ENCODE data around the gene FAM120B.

FAM120B gene

GRCh38 chr6:170440437-170440836 is 133.9 kb downstream of the FAM120B start:
- H3K27ac ChIP-seq = peak overlapping the region; percentile 93
- DNase-seq (ENCODE audit: low spot score) = no peak
- ChIA-PET POLR2A (ENCODE audit: low non-redundant PET) (no interaction called here), CTCF (no interaction called here)
- TF ChIP-seq CTCF (conservative IDR thresholded peaks at IDR 0.05; ENCODE audit: low read depth) = no peak

GRCh38 chr6:170441316-170441715 is 134.8 kb downstream of the FAM120B start:
- CTCF ChIA-PET = no interaction called here
- no peak for DNase-seq (ENCODE audit: low spot score)

GRCh38 chr6:170442596-170442995 is 136.0 kb downstream of the FAM120B start:
- DNase-seq (ENCODE audit: low spot score) = no peak
- H3K27ac ChIP-seq = no peak overlapping the region
- TF ChIP-seq CTCF (conservative IDR thresholded peaks at IDR 0.05; ENCODE audit: low read depth) = no peak
- POLR2A ChIA-PET (ENCODE audit: low non-redundant PET) = no interaction called here
- CTCF ChIA-PET = no interaction called here

More at GRCh38 chr6:170441316-170441715, 134.8 kb downstream of the FAM120B start:
- no peak for TF ChIP-seq CTCF (conservative IDR thresholded peaks at IDR 0.05; ENCODE audit: low read depth)
- POLR2A ChIA-PET (ENCODE audit: low non-redundant PET) = no interaction called here
- H3K27ac ChIP-seq = no peak overlapping the region

GRCh38 chr6:170443151-170443662 is 136.6 kb downstream of the FAM120B start:
- no peak for TF ChIP-seq CTCF (conservative IDR thresholded peaks at IDR 0.05; ENCODE audit: low read depth)
- POLR2A ChIA-PET (ENCODE audit: low non-redundant PET) = no interaction called here
- CTCF ChIA-PET = no interaction called here
- DNase-seq (ENCODE audit: low spot score) = no peak
- H3K27ac ChIP-seq = no peak overlapping the region

- ChIA-PET POLR2A (ENCODE audit: low non-redundant PET) (no interaction called here), CTCF (interaction anchor here (0.5 kb wide), 1 partner anchor 38 kb away, joined by 3 read pairs; no protein-coding TSS in a partner anchor)
- no peak overlapping the region; the same call in 1 of the 2 replicates for H3K27ac ChIP-seq
- no peak for TF ChIP-seq CTCF (conservative IDR thresholded peaks at IDR 0.05; ENCODE audit: low read depth)
- DNase-seq (ENCODE audit: low spot score) = no peak
These were observed 137.6 kb downstream of the FAM120B start for GRCh38 chr6:170444056-170444591.

GRCh38 chr6:170444811-170445211 is 138.3 kb downstream of the FAM120B start:
- H3K27ac ChIP-seq = peak overlapping the region; percentile 2; the same call in 1 of the 2 replicates
- ChIA-PET POLR2A (ENCODE audit: low non-redundant PET) (no interaction called here), CTCF (no interaction called here)
- TF ChIP-seq CTCF (conservative IDR thresholded peaks at IDR 0.05; ENCODE audit: low read depth) = no peak
- no peak for DNase-seq (ENCODE audit: low spot score)

Data from RWPE1 (cell line).